ENCODE data around the gene CCDC12. TPM values are rescaled to one million over a fixed set of nuclear protein-coding genes. Genes with fewer than 3 reads are reported as not detected.

CCDC12 gene
- total RNA-seq, 1 donor from 2014 or later: 36.3 TPM

GRCh38 chr3:46935168-46935858, 41.2 kb downstream of the CCDC12 start:
- Mint-ChIP-seq H3K9me3 (ENCODE audit: unreplicated experiment) (no peaks in the 10 kb centered on the region), H3K4me3 (ENCODE audit: unreplicated experiment) (no peak overlapping the region), H3K4me1 (ENCODE audit: unreplicated experiment) (peaks cover 37% of the 10 kb centered on the region), H3K27ac (ENCODE audit: unreplicated experiment) (peak overlapping the region; percentile 45), H3K36me3 (ENCODE audit: low read depth, unreplicated experiment) (peaks cover 21% of the 10 kb centered on the region), H3K27me3 (ENCODE audit: unreplicated experiment) (peaks cover 6% of the 10 kb centered on the region)
- no peak for TF ChIP-seq CTCF (IDR thresholded peaks at IDR 0.05; ENCODE audit: unreplicated experiment)
- DNase-seq (ENCODE audit: low spot score): peak; percentile 22

GRCh38 chr3:46934498-46935167, 41.9 kb downstream of the CCDC12 start:
- no peak for DNase-seq (ENCODE audit: low spot score)
- Mint-ChIP-seq H3K9me3 (ENCODE audit: unreplicated experiment) (no peaks in the 10 kb centered on the region), H3K4me3 (ENCODE audit: unreplicated experiment) (no peak overlapping the region), H3K4me1 (ENCODE audit: unreplicated experiment) (peaks cover 30% of the 10 kb centered on the region), H3K27ac (ENCODE audit: unreplicated experiment) (no peak overlapping the region), H3K27me3 (ENCODE audit: unreplicated experiment) (peaks cover 2% of the 10 kb centered on the region), H3K36me3 (ENCODE audit: low read depth, unreplicated experiment) (peaks cover 15% of the 10 kb centered on the region)
- TF ChIP-seq CTCF (IDR thresholded peaks at IDR 0.05; ENCODE audit: unreplicated experiment): no peak

- Mint-ChIP-seq H3K9me3 (ENCODE audit: unreplicated experiment) (no peaks in the 10 kb centered on the region), H3K27ac (ENCODE audit: unreplicated experiment) (no peak overlapping the region), H3K4me3 (ENCODE audit: unreplicated experiment) (no peak overlapping the region), H3K27me3 (ENCODE audit: unreplicated experiment) (peaks cover under 1% of the 10 kb centered on the region), H3K36me3 (ENCODE audit: low read depth, unreplicated experiment) (peaks cover 10% of the 10 kb centered on the region), H3K4me1 (ENCODE audit: unreplicated experiment) (peaks cover 32% of the 10 kb centered on the region)
- no peak for TF ChIP-seq CTCF (IDR thresholded peaks at IDR 0.05; ENCODE audit: unreplicated experiment)
- no peak for DNase-seq (ENCODE audit: low spot score)
Measured at GRCh38 chr3:46934072-46934471, 42.5 kb downstream of the CCDC12 start.

GRCh38 chr3:46933261-46933660, 43.3 kb downstream of the CCDC12 start:
- Mint-ChIP-seq H3K9me3 (ENCODE audit: unreplicated experiment) (no peaks in the 10 kb centered on the region), H3K27ac (ENCODE audit: unreplicated experiment) (no peak overlapping the region), H3K4me3 (ENCODE audit: unreplicated experiment) (no peak overlapping the region), H3K27me3 (ENCODE audit: unreplicated experiment) (no peaks in the 10 kb centered on the region), H3K4me1 (ENCODE audit: unreplicated experiment) (peaks cover 30% of the 10 kb centered on the region), H3K36me3 (ENCODE audit: low read depth, unreplicated experiment) (peaks cover 11% of the 10 kb centered on the region)
- no peak for TF ChIP-seq CTCF (IDR thresholded peaks at IDR 0.05; ENCODE audit: unreplicated experiment)
- no peak for DNase-seq (ENCODE audit: low spot score)
